SU-DHL-6 (cell line): ENCODE results near the gene IGSF1.

Source experiments
- H2AFZ ChIP-seq: fragments of 200-600 bp; sonication (generic); 2 replicates; pipeline ENCODE4 v1.6.1; 2014; ENCODE audit warnings: low read depth, mild to moderate bottlenecking, moderate library complexity, mixed read lengths, antibody characterized with exemption, low read length; ENCODE audit not compliant: severe bottlenecking
- H3F3A ChIP-seq: fragments of 200-600 bp; shearing (Covaris generic); 2 replicates; pipeline ENCODE4 v1.6.0; 2016; ENCODE audit warnings: antibody characterized with exemption, mild to moderate bottlenecking; ENCODE audit not compliant: insufficient read depth
- H3K27ac ChIP-seq: fragments of 200-600 bp; sonication (generic); 2 replicates; pipeline ENCODE4 v1.5.1; 2016; ENCODE audit warnings: low read depth, mild to moderate bottlenecking, low read length, moderate library complexity, mixed read lengths
- H3K27me3 ChIP-seq: fragments of 200-600 bp; sonication (generic), shearing (Covaris generic); 2 replicates; pipeline ENCODE4 v1.6.0; 2014; ENCODE audit warnings: mild to moderate bottlenecking, low read length
- H3K36me3 ChIP-seq: fragments of 200-600 bp; sonication (generic); 2 replicates; pipeline ENCODE4 v1.6.1; 2014; ENCODE audit warnings: mild to moderate bottlenecking, low read length, mixed read lengths
- H3K4me2 ChIP-seq: fragments of 300-600, 200-600 bp; shearing (Covaris generic), sonication (generic); 2 replicates; pipeline ENCODE4 v1.6.0; 2014; ENCODE audit warnings: low read length, low read depth, mild to moderate bottlenecking; ENCODE audit not compliant: poor library complexity, severe bottlenecking
- H3K4me3 ChIP-seq: fragments of 200-600 bp; sonication (generic); 2 replicates; pipeline ENCODE4 v1.5.1; 2014; ENCODE audit warnings: antibody characterized with exemption, low read length, mild to moderate bottlenecking, mixed read lengths; ENCODE audit not compliant: insufficient read depth, poor library complexity, severe bottlenecking
- H3K79me2 ChIP-seq: fragments of 200-600 bp; sonication (generic); 2 replicates; pipeline ENCODE4 v1.6.1; 2014; ENCODE audit warnings: mild to moderate bottlenecking, low read length, moderate library complexity; ENCODE audit not compliant: insufficient read depth
- H3K9ac ChIP-seq: fragments of 200-600 bp; sonication (generic); 2 replicates; pipeline ENCODE4 v1.7.0; 2014; ENCODE audit warnings: mild to moderate bottlenecking, low read length
- H3K9me2 ChIP-seq: fragments of 200-600 bp; sonication (generic); replicated peaks from 2 replicates; pipeline ENCODE4 v1.6.1; 2014; ENCODE audit warnings: low read length; ENCODE audit not compliant: insufficient read depth
- H3K9me3 ChIP-seq: fragments of 200-600 bp; sonication (generic); 2 replicates; pipeline ENCODE4 v1.6.1; 2014; ENCODE audit warnings: low read length, mixed read lengths; ENCODE audit not compliant: insufficient read depth
- H4K20me1 ChIP-seq: fragments of 200-600 bp; sonication (generic); 2 replicates; pipeline ENCODE4 v1.6.1; 2014; ENCODE audit warnings: low read depth, mild to moderate bottlenecking, antibody characterized with exemption, low read length, moderate library complexity, mixed read lengths
- CTCF ChIP-seq: fragments of 200-600 bp; sonication (generic); IDR thresholded peaks from one replicate; pipeline ENCODE4 v1.5.1; 2017; ENCODE audit warnings: antibody characterized with exemption, mild to moderate bottlenecking, low read length, moderate library complexity; ENCODE audit not compliant: insufficient read depth, poor library complexity, severe bottlenecking
- EZH2phosphoT487 ChIP-seq: fragments of 200-600 bp; sonication (generic), shearing (Covaris generic); conservative IDR thresholded peaks from 2 replicates; pipeline ENCODE4 v1.6.1; 2018; ENCODE audit warnings: mild to moderate bottlenecking, antibody characterized with exemption, low read length, moderate library complexity, mixed read lengths

The IGSF1 gene

GRCh38 chrX:131237363-131237762 lies 51.7 kb downstream of the IGSF1 start:
- no peaks in the 10 kb centered on the region for H3K27me3 ChIP-seq
- no peaks in the 10 kb centered on the region for H3K9me3 ChIP-seq
- TF ChIP-seq EZH2phosphoT487 (no peak), CTCF (no peak)

GRCh38 chrX:131235768-131236545 lies 53.1 kb downstream of the IGSF1 start:
- H2AFZ ChIP-seq, result no peak overlapping the region
- no peak for TF ChIP-seq CTCF
- TF ChIP-seq EZH2phosphoT487, result no peak
- no peak overlapping the region for H3K27ac ChIP-seq
- no peaks in the 10 kb centered on the region for H3K36me3 ChIP-seq
- H3K9me3 ChIP-seq, result no peaks in the 10 kb centered on the region
- no peaks in the 10 kb centered on the region for H3K79me2 ChIP-seq
- H3K9me2 ChIP-seq, result no peaks in the 10 kb centered on the region
- no peak overlapping the region for H3K9ac ChIP-seq
- H3K4me3 ChIP-seq, result no peak overlapping the region
- H3K27me3 ChIP-seq, result no peaks in the 10 kb centered on the region
- H3F3A ChIP-seq, result no peaks in the 10 kb centered on the region
- H3K4me2 ChIP-seq, result no peak overlapping the region
- H4K20me1 ChIP-seq, result no peaks in the 10 kb centered on the region

More at GRCh38 chrX:131237363-131237762, 51.7 kb downstream of the IGSF1 start:
- Histone ChIP-seq H3F3A (no peaks in the 10 kb centered on the region), H3K36me3 (no peaks in the 10 kb centered on the region), H3K27ac (no peak overlapping the region), H3K4me3 (no peak overlapping the region), H3K9me2 (no peaks in the 10 kb centered on the region), H3K79me2 (no peaks in the 10 kb centered on the region), H3K9ac (no peak overlapping the region), H3K4me2 (no peak overlapping the region), H2AFZ (no peak overlapping the region), H4K20me1 (no peaks in the 10 kb centered on the region)

- no peak for TF ChIP-seq EZH2phosphoT487
- TF ChIP-seq CTCF, result no peak
- H3K27me3 ChIP-seq, result no peaks in the 10 kb centered on the region
- no peak overlapping the region for H3K27ac ChIP-seq
- no peak overlapping the region for H3K4me3 ChIP-seq
- no peaks in the 10 kb centered on the region for H3K36me3 ChIP-seq
- H3K4me2 ChIP-seq, result no peak overlapping the region
- no peaks in the 10 kb centered on the region for H3K79me2 ChIP-seq
- H3K9me2 ChIP-seq, result no peaks in the 10 kb centered on the region
- no peaks in the 10 kb centered on the region for H3K9me3 ChIP-seq
- H3F3A ChIP-seq, result no peaks in the 10 kb centered on the region
- H3K9ac ChIP-seq, result no peak overlapping the region
- H2AFZ ChIP-seq, result no peak overlapping the region
- no peaks in the 10 kb centered on the region for H4K20me1 ChIP-seq
These were observed 61.5 kb downstream of the IGSF1 start for GRCh38 chrX:131227608-131228007.
